ENCODE data around the gene PAGE2. TPM values are rescaled to one million over a fixed set of nuclear protein-coding genes. Genes with fewer than 3 reads are reported as not detected.

PAGE2 gene
- total RNA-seq, 4 donors from 2014 or later, result not detected

- no peaks in the 10 kb centered on the region for H3K9me3 ChIP-seq
- WGBS, 2 donors (ENCODE audit: low coverage in 1 of 2), result 34% methylated on average over 2 of the region's 2 CpGs; no CpG with 5 or more reads in 1 of the 2 donors
- no peak for DNase-seq
- no peak overlapping the region for H3K4me3 ChIP-seq
- in situ Hi-C loops (cut with MboI; ENCODE audit: low pct_ligation_motif_present in 1 of 4, low pct_unique_long_range_greater_than_20kb in 1 of 4, low sequenced_read_pairs in 3 of 4), result no loop called here
- intact Hi-C loops (cut with DNase I; ENCODE audit: low total_unique reads), result no loop called here
- no peaks in the 10 kb centered on the region for H3K27me3 ChIP-seq
- H3K27ac ChIP-seq, result no peak overlapping the region
- TF ChIP-seq EP300 (IDR thresholded peaks at IDR 0.05; ENCODE audit: low read depth), result no peak
- no peak for TF ChIP-seq POLR2A (IDR thresholded peaks at IDR 0.05)
- TF ChIP-seq CTCF (IDR thresholded peaks at IDR 0.05), result no peak
- TF ChIP-seq POLR2AphosphoS5 (IDR thresholded peaks at IDR 0.05), result no peak
- H3K4me1 ChIP-seq, result no peaks in the 10 kb centered on the region
- no peaks in the 10 kb centered on the region for H3K36me3 ChIP-seq
Measured at GRCh38 chrX:55127692-55128091, 38.9 kb downstream of the PAGE2 start.

- Histone ChIP-seq H3K36me3 (no peaks in the 10 kb centered on the region), H3K27ac (no peak overlapping the region), H3K4me3 (no peak overlapping the region), H3K9me3 (no peaks in the 10 kb centered on the region), H3K27me3 (no peaks in the 10 kb centered on the region), H3K4me1 (no peaks in the 10 kb centered on the region)
- in situ Hi-C loops (cut with MboI; ENCODE audit: low pct_ligation_motif_present in 1 of 4, low pct_unique_long_range_greater_than_20kb in 1 of 4, low sequenced_read_pairs in 3 of 4) (no loop called here), intact Hi-C loops (cut with DNase I; ENCODE audit: low total_unique reads) (no loop called here)
- DNase-seq, result no peak
- 50% methylated on average over 2 of the region's 2 CpGs; no CpG with 5 or more reads in 1 of the 2 donors for WGBS, 2 donors (ENCODE audit: low coverage in 1 of 2)
- no peak for TF ChIP-seq CTCF (IDR thresholded peaks at IDR 0.05)
Measured at GRCh38 chrX:55129361-55129760, 40.5 kb downstream of the PAGE2 start.

GRCh38 chrX:55130481-55130880 is 41.7 kb downstream of the PAGE2 start:
- WGBS, 2 donors (ENCODE audit: low coverage in 1 of 2), result 59% methylated on average over 4 of the region's 4 CpGs; no CpG with 5 or more reads in 1 of the 2 donors
- TF ChIP-seq CTCF (IDR thresholded peaks at IDR 0.05), result no peak
- no peak for TF ChIP-seq POLR2AphosphoS5 (IDR thresholded peaks at IDR 0.05)
- no peak for TF ChIP-seq POLR2A (IDR thresholded peaks at IDR 0.05)
- no peak for TF ChIP-seq EP300 (IDR thresholded peaks at IDR 0.05; ENCODE audit: low read depth)
- no peak for DNase-seq
- no peaks in the 10 kb centered on the region for H3K27me3 ChIP-seq
- no peaks in the 10 kb centered on the region for H3K9me3 ChIP-seq
- no peak overlapping the region for H3K4me3 ChIP-seq
- in situ Hi-C loops (cut with MboI; ENCODE audit: low pct_ligation_motif_present in 1 of 4, low pct_unique_long_range_greater_than_20kb in 1 of 4, low sequenced_read_pairs in 3 of 4), result no loop called here
- H3K36me3 ChIP-seq, result no peaks in the 10 kb centered on the region
- no peaks in the 10 kb centered on the region for H3K4me1 ChIP-seq
- H3K27ac ChIP-seq, result no peak overlapping the region
- intact Hi-C loops (cut with DNase I; ENCODE audit: low total_unique reads), result no loop called here

DNA sequence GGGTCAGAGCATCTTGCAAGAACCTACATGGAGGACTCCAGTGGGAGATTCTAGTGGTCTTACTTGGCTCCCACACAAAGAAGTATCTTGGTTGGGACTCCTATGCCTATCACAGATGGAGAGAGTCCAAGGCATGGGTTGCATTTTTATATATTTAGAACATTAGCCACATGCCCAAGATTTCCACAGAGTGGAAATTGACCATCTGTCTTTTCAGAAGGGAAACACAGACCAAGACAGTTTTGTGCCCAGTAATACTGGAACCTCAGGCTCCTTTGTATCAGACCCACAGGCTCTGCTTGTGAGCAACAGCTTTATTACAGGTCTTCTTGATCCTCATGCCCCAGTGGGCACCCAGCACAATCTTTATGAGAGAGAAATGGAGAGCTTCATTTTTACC is 43.6 kb downstream of the PAGE2 start:
- no peaks in the 10 kb centered on the region for H3K36me3 ChIP-seq
- in situ Hi-C loops (cut with MboI; ENCODE audit: low pct_ligation_motif_present in 1 of 4, low pct_unique_long_range_greater_than_20kb in 1 of 4, low sequenced_read_pairs in 3 of 4) (no loop called here), intact Hi-C loops (cut with DNase I; ENCODE audit: low total_unique reads) (no loop called here)
- TF ChIP-seq POLR2A (IDR thresholded peaks at IDR 0.05), result no peak
- DNase-seq, result no peak
- no peak overlapping the region for H3K27ac ChIP-seq
- H3K4me3 ChIP-seq, result no peak overlapping the region
- H3K27me3 ChIP-seq, result no peaks in the 10 kb centered on the region
- H3K4me1 ChIP-seq, result no peaks in the 10 kb centered on the region
- no peaks in the 10 kb centered on the region for H3K9me3 ChIP-seq

DNA sequence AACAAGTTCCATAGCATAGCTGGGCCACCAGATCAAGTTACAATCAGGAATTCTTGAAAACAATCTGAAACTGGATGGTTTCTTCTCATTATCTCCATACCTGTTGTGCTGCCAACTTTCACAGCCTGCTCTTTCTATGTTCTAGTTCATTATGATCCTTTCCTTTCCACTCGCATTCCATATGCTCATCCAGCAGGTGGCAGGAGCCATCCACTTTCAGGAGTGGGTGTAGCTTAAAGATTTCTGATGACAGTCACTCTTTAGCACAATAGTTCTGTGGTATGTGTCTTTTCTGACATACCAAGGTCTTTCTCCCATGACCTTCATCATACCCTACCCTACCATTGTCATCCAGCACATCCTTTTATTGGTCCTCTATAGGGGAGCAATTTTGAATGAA is 46.4 kb downstream of the PAGE2 start:
- Histone ChIP-seq H3K4me3 (no peak overlapping the region), H3K4me1 (no peaks in the 10 kb centered on the region), H3K36me3 (no peaks in the 10 kb centered on the region), H3K9me3 (no peaks in the 10 kb centered on the region), H3K27ac (no peak overlapping the region), H3K27me3 (no peaks in the 10 kb centered on the region)
- intact Hi-C loops (cut with DNase I; ENCODE audit: low total_unique reads) (no loop called here), in situ Hi-C loops (cut with MboI; ENCODE audit: low pct_ligation_motif_present in 1 of 4, low pct_unique_long_range_greater_than_20kb in 1 of 4, low sequenced_read_pairs in 3 of 4) (no loop called here)
- 3% methylated on average over 1 of the region's 1 CpG; no CpG with 5 or more reads in 1 of the 2 donors for WGBS, 2 donors (ENCODE audit: low coverage in 1 of 2)
- peak; percentile 43 for DNase-seq
- TF ChIP-seq EP300 (IDR thresholded peaks at IDR 0.05; ENCODE audit: low read depth) (no peak), POLR2A (IDR thresholded peaks at IDR 0.05) (no peak), POLR2AphosphoS5 (IDR thresholded peaks at IDR 0.05) (no peak), CTCF (IDR thresholded peaks at IDR 0.05) (peak; percentile 36 to 68 (median 43))

All from transverse colon (tissue), 4 donors.